Transverse colon (tissue), 4 donors: ENCODE measurements around the gene FOCAD.

Experiments
- POLR2AphosphoS5 ChIP-seq, 3 donors: sonication (generic); formaldehyde crosslinking; IDR thresholded peaks; one replicate each; pipeline ENCODE4 v1.6.1; 2016; ENCODE audit warnings: antibody characterized with exemption in 3 of 3
- TF ChIP-seq, protein P1 (sequence below), 5 experiments: fragments of 200-600 bp in 3 of 5; fragments of 450-650 bp in 2 of 5; sonication (generic) in 3 of 5; IDR thresholded peaks; 1 replicate in 2 of 5; 2 replicates in 3 of 5; pipeline ENCODE4 v1.5.1; 2016 to 2017; ENCODE audit warnings: antibody characterized with exemption in 5 of 5, inconsistent platforms in 3 of 5, mild to moderate bottlenecking in 2 of 5, moderate library complexity in 1 of 5

DNA sequence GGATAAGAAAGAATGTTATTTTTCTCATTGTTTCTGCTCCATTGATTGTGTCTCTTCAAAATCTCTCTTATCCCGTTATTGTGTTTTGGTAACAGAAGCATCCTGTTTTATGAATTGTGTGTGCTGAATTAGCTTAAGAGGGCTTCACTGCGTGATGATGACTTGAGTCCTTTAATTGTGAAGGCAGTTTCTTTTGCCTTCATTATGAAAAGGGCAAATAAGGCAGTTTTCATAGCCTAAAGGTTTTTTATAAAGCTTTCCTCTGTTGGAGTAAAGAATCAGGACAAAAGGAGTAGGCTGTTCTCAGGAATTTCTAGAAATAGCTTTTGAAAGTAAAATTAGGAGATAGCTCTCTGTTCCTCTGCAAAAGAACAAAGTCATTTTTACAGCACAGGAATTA, 169.8 kb downstream of the FOCAD start:
- TF ChIP-seq, protein P1, sequence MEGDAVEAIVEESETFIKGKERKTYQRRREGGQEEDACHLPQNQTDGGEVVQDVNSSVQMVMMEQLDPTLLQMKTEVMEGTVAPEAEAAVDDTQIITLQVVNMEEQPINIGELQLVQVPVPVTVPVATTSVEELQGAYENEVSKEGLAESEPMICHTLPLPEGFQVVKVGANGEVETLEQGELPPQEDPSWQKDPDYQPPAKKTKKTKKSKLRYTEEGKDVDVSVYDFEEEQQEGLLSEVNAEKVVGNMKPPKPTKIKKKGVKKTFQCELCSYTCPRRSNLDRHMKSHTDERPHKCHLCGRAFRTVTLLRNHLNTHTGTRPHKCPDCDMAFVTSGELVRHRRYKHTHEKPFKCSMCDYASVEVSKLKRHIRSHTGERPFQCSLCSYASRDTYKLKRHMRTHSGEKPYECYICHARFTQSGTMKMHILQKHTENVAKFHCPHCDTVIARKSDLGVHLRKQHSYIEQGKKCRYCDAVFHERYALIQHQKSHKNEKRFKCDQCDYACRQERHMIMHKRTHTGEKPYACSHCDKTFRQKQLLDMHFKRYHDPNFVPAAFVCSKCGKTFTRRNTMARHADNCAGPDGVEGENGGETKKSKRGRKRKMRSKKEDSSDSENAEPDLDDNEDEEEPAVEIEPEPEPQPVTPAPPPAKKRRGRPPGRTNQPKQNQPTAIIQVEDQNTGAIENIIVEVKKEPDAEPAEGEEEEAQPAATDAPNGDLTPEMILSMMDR (IDR thresholded peaks at IDR 0.05): no peak
- TF ChIP-seq POLR2AphosphoS5 (IDR thresholded peaks at IDR 0.05): no peak
